K562 (cell line): Measurements from ENCODE around the gene IFNA14. TPM values are rescaled to one million over a fixed set of nuclear protein-coding genes. Genes with fewer than 3 reads are reported as not detected.
"Not testable (repeated sequence)": the region's sequence is repeated elsewhere in the genome, so short reads cannot be mapped to it uniquely, and the experiment has no call there.

ENCODE experiments used
- ATAC-seq: fragments of 200-7000 bp; cut with Tn5 transposase; 3 replicates; pipeline ENCODE4 v1.9.1; 2020; ENCODE audit warnings: moderate library complexity
- BruUV-seq: library from RNA; stranded (reverse); fragments of 400-500 nt; replicated peaks from 2 replicates; lab custom pipeline; 2021; lab: Mats Ljungman, UMichigan
- CTCF ChIA-PET: fragments of 300-600 bp; formaldehyde crosslinking; extraction: SDS; loops from one replicate; lab custom pipeline; 2021; ENCODE audit warnings: low intra/inter-chr PET ratio; lab: Yijun Ruan, JAX
- POLR2A ChIA-PET: fragments of 300-600, 350-650 bp; sonication (Branson Sonifier 250); formaldehyde crosslinking; extraction: SDS; loops from one replicate; lab custom pipeline; 2021; ENCODE audit warnings: antibody characterized with exemption, inconsistent platforms; lab: Yijun Ruan, JAX
- DNase-seq, 4 experiments: peaks; one replicate each; pipeline versions ENCODE4 v3.0.0 to v3.0.0-alpha.2; 2011 to 2018; ENCODE audit warnings: low spot score in 3 of 4, mixed read lengths in 3 of 4; ENCODE audit errors: extremely low read depth in 1 of 4
- FAIRE-seq: peaks from 2 replicates; lab custom pipeline; 2011; peaks lifted over from hg19 to GRCh38; lab: Jason Lieb, UNC
- H2AFZ ChIP-seq: 2 replicates; pipeline ENCODE4 v1.6.0; 2011; ENCODE audit warnings: low read depth, low read length, control low read depth, inconsistent platforms
- H3K27ac ChIP-seq: fragments of 200-600 bp; 3 replicates; pipeline ENCODE4 v1.8.0; 2011; ENCODE audit warnings: low read depth, mild to moderate bottlenecking, control low read depth, inconsistent platforms, low read length, moderate library complexity, mixed read lengths; ENCODE audit errors: extremely low read depth
- H3K27me3 ChIP-seq, 2 experiments: fragments of 300-600 bp in 1 of 2; 2 replicates in 1 of 2; 3 replicates in 1 of 2; pipeline versions ENCODE4 v1.6.0 to v1.8.0; 2011; ENCODE audit warnings: inconsistent platforms in 2 of 2, low read length in 2 of 2, mild to moderate bottlenecking in 1 of 2, mixed read lengths in 1 of 2, moderate library complexity in 1 of 2; ENCODE audit not compliant: control insufficient read depth in 2 of 2, insufficient read depth in 2 of 2
- H3K36me3 ChIP-seq: fragments of 300-600 bp; 3 replicates; pipeline ENCODE4 v1.8.0; 2011; ENCODE audit warnings: mild to moderate bottlenecking, low read length, inconsistent platforms; ENCODE audit not compliant: control insufficient read depth, insufficient read depth
- H3K4me1 ChIP-seq, 2 experiments: fragments of 200-600 bp in 1 of 2; replicated peaks in 1 of 2; 2 replicates in 1 of 2; 3 replicates in 1 of 2; pipeline versions ENCODE4 v1.5.1 to v1.8.0; 2011; ENCODE audit warnings: inconsistent platforms in 2 of 2, low read length in 2 of 2, mild to moderate bottlenecking in 1 of 2, mixed read lengths in 1 of 2, moderate library complexity in 1 of 2; ENCODE audit not compliant: control insufficient read depth in 2 of 2, insufficient read depth in 2 of 2
- H3K4me2 ChIP-seq: 2 replicates; pipeline ENCODE4 v1.6.1; 2011; ENCODE audit warnings: low read length, control low read depth, inconsistent platforms, mixed read lengths; ENCODE audit not compliant: insufficient read depth
- H3K4me3 ChIP-seq: fragments of 200-600 bp; sonication (generic), shearing (Covaris generic); 2 replicates; pipeline ENCODE4 v1.5.1; 2016; ENCODE audit warnings: control low read depth, inconsistent platforms
- H3K79me2 ChIP-seq: fragments of 200-600 bp; 3 replicates; pipeline ENCODE4 v1.8.0; 2011; ENCODE audit warnings: low read length, inconsistent platforms; ENCODE audit not compliant: control insufficient read depth, insufficient read depth
- H3K9ac ChIP-seq, 2 experiments: 2 replicates each; pipeline versions ENCODE4 v1.6.0 to v1.6.1; 2011; ENCODE audit warnings: low read depth in 2 of 2, low read length in 2 of 2, control low read depth in 1 of 2, inconsistent platforms in 1 of 2, mild to moderate bottlenecking in 1 of 2, mixed read lengths in 1 of 2; ENCODE audit not compliant: insufficient read depth in 1 of 2
- H3K9me1 ChIP-seq: one replicate; pipeline ENCODE4 v1.6.0; 2011; ENCODE audit warnings: inconsistent platforms, mild to moderate bottlenecking, low read length, moderate library complexity; ENCODE audit not compliant: control insufficient read depth, insufficient read depth
- H3K9me3 ChIP-seq: replicated peaks from 2 replicates; pipeline ENCODE4 v1.5.1; 2011; ENCODE audit warnings: low read depth, low read length, inconsistent platforms; ENCODE audit not compliant: control insufficient read depth, insufficient read depth
- H4K20me1 ChIP-seq: replicated peaks from 2 replicates; pipeline ENCODE4 v1.6.1; 2011; ENCODE audit warnings: low read length, inconsistent platforms, mixed read lengths; ENCODE audit not compliant: control insufficient read depth, insufficient read depth
- FUS ChIP-seq: fragments of 200-400 bp; formaldehyde crosslinking; optimal IDR thresholded peaks from 2 replicates; pipeline ENCODE3; 2017; ENCODE audit warnings: low read depth, low read length
- NEUROD1 ChIP-seq: fragments of 150-350 bp; IDR thresholded peaks from 2 replicates; pipeline ENCODE4 v1.6.1; 2014; ENCODE audit warnings: borderline replicate concordance, low read length, low read depth; ENCODE audit not compliant: partially characterized antibody
- PRDM10 ChIP-seq: fragments of 450-650 bp; IDR thresholded peaks from 2 replicates; pipeline ENCODE4 v1.6.1; 2018; ENCODE audit not compliant: partially characterized antibody
- PTBP1 ChIP-seq: fragments of 200-400 bp; formaldehyde crosslinking; IDR thresholded peaks from 2 replicates; pipeline ENCODE4 v1.6.1; 2017; ENCODE audit warnings: low read depth, low read length
- WGBS: fragments of 100-300 bp; shearing (Covaris generic); methylation state at CpG from one replicate; pipeline ENCODE4 v1.1.6; 2016; ENCODE audit warnings: low coverage, mixed read lengths; ENCODE audit not compliant: insufficient coverage; ENCODE audit errors: missing lambda C conversion rate; 5-methylcytosine and 5-hydroxymethylcytosine counted together
- in situ Hi-C: fragments of 300-500 bp; cut with MboI; formaldehyde crosslinking; loops from 4 replicates; pipeline ENCODE4 v1.15.0; 2018; ENCODE audit warnings: inconsistent platforms, mixed read lengths
- intact Hi-C: fragments of 100-400 bp; cut with micrococcal nuclease; formaldehyde crosslinking; loops from 2 replicates; pipeline ENCODE4 v1.14.2; 2022
- polyA plus RNA-seq, 8 experiments: library from polyadenylated mRNA; depleted of rRNA in 4 of 8; stranded (reverse) in 5 of 8; unstranded in 3 of 8; fragments of >200 nt; fragmentation: Nextera tagmentation in 2 of 8; fragmentation: Illumina TruSeq in 1 of 8; extraction: Ambion mirVana in 2 of 8; extraction: Trizol in 1 of 8; gene quantifications; 2 replicates each; pipeline versions ENCODE4 v1.2.1 to v1.2.3, GENCODE V29; 2011 to 2014; ENCODE audit warnings: inconsistent platforms in 1 of 8, missing spikeins in 1 of 8
- total RNA-seq, 7 experiments: library from RNA; depleted of rRNA in 6 of 7; stranded (reverse); fragments of >200 nt in 6 of 7; fragmentation: Illumina TruSeq in 2 of 7; extraction: Trizol in 2 of 7; gene quantifications; 2 replicates each; pipeline versions ENCODE4 v1.2.1 to v1.2.3, GENCODE V29; 2011 to 2021; ENCODE audit warnings: low replicate concordance in 1 of 7
- TF ChIP-seq, protein P1 (sequence below), 2 experiments: fragments of 450-650 bp in 1 of 2; sonication (generic) in 1 of 2; formaldehyde crosslinking; conservative IDR thresholded peaks; 2 replicates each; pipeline versions ENCODE4 v1.4.0 to v1.8.1; 2020 to 2022; ENCODE audit warnings: mild to moderate bottlenecking in 1 of 2, missing genetic modification reagents in 1 of 2

IFNA14 gene
- total and polyA plus RNA-seq, 9 of the 15 experiments (the other 6 are each of a cell fraction or from before 2014, with no cell fraction given) = not detected

GRCh38 chr9:21205204-21205603 lies 34.6 kb downstream of the IFNA14 start (continued):
- TF ChIP-seq PRDM10 (no peak), NEUROD1 (no peak), PTBP1 (no peak), FUS (no peak)
- TF ChIP-seq, protein P1, sequence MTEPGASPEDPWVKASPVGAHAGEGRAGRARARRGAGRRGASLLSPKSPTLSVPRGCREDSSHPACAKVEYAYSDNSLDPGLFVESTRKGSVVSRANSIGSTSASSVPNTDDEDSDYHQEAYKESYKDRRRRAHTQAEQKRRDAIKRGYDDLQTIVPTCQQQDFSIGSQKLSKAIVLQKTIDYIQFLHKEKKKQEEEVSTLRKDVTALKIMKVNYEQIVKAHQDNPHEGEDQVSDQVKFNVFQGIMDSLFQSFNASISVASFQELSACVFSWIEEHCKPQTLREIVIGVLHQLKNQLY (CRISPR knock-in tag; conservative IDR thresholded peaks at IDR 0.05) = no peak

DNA sequence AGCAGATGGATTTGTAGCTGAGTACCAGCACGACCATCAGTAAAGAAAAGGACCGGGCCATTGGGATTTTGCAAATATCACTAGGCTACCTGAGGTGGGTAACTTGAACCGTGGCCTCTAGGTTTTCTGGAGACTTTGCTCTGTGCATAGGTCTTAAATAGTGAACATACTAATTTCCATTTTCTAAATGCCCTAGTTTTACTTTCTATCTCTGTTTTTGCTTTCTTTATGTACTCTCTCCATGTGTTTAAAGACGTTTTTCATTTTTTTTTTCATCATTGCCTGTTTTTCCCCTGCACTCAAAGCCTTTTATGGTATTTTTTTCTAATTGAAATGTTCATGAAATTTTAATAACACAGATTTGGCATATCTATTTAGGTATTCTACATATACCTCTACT lies 37.7 kb downstream of the IFNA14 start, which contains the start of gene IFNA7:
TSS of gene IFNA7 (minus strand) at position 101 of the 400 bp plus-strand sequence. CDS start at position 61, 40 bp downstream.
- WGBS = no CpG with 5 or more reads among the region's 4 CpGs

DNA sequence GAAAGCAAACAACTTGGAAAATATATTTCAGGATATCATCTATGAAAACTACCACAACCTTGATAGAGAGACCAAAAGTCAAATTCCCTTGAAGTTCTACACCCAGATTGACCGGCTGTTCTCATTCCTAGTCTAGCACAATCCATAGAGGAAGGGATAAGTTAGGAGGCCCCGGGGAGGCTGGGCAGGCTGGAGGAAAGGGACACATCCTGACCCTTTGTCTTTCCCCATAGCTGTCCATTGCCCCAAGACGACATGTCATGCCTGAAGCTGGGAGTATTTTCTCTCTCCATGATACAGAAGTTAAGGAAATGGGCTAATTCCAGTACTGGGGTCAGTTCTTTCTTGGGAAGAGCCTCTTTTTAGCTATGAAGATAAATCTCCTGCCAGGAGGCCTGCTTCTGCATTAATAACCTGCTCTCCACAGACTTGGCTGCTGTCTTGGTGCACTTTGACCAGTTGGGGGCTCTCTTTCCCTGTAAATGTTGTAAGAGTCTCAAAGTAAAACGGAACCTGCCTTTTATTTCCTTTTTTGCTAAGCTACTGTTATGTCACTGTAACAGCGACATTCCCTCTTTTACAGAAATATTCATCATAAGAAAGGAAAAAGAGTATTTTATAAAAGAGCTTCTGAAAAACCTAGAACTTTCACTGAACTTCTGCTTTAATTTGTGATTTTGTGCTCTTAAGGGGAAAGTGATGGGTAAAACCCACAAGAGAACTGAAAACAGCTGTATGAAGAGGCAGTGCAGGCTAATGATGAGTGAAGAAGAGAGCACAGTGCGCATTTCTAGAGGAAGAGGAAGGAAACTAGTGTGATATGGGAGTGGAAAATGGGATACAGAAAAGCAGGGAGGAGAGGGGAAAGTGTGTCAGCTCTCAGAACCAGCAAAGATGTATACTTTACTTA lies 44.7 kb downstream of the IFNA14 start:
- POLR2A ChIA-PET, H4K20me1 ChIP-seq, H3K4me1 ChIP-seq, H3K4me3 ChIP-seq, H2AFZ ChIP-seq, ATAC-seq, FAIRE-seq, intact Hi-C loops, H3K36me3 ChIP-seq, H3K27me3 ChIP-seq, H3K79me2 ChIP-seq, in situ Hi-C loops, BruUV-seq, H3K4me2 ChIP-seq, H3K9me1 ChIP-seq, H3K27ac ChIP-seq, H3K9me3 ChIP-seq, H3K9ac ChIP-seq, CTCF ChIA-PET, DNase-seq: not testable (repeated sequence)
- no CpG with 5 or more reads among the region's 6 CpGs for WGBS

More for the DNA sequence above, 37.7 kb downstream of the IFNA14 start, which contains the start of gene IFNA7:
- H4K20me1 ChIP-seq, H3K9me3 ChIP-seq, H3K79me2 ChIP-seq, in situ Hi-C loops, ATAC-seq, H3K4me3 ChIP-seq, H3K9me1 ChIP-seq, H3K9ac ChIP-seq, H3K27me3 ChIP-seq, BruUV-seq, H3K4me2 ChIP-seq, H3K27ac ChIP-seq, H2AFZ ChIP-seq, POLR2A ChIA-PET, intact Hi-C loops, CTCF ChIA-PET, FAIRE-seq, H3K4me1 ChIP-seq, H3K36me3 ChIP-seq, DNase-seq: not testable (repeated sequence)
